SHP77 (cell line): ENCODE results near the gene PLB1.
A peak's percentile ranks its signal among the peaks of the same experiment; 100 is the strongest.

Experiments used
- DNase-seq, 2 experiments: peaks; one replicate each; lab custom pipeline; 2025; lab: John Stamatoyannopoulos, UW

PLB1 gene

DNA sequence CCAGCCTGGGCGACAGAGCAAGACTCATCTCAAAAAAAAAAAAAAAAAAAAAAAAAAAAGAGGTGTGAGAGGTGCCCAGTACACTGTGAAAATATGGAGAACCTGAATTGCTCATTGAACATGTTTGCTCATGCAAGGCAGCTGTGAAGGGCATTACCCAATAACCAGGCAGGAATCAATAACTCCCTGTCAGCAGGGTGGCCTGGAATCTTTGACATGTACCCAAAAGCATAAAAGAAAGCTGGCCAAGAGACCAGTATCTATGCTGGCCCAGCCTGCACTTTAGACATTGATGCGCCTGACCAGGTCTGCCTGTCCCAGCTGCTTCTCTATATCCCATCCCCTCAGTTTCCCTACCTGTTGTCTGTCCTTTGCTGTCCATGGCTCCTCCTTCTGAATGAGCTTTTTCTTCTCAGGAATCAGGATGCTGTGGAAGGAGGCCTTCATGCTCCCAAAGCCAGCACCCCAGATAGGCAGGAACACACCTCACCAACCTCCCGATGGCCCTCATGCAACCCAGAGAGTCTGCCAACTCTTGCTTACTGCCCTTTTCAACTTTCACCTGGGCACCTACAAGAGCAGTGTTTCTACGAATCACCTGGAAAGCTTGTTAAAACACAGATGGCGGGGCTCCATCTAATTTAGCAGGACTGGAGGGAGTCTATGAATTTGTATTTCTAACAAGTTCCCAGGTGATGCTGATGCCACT, 172.4 kb downstream of the PLB1 start:
- no peak for DNase-seq

GRCh38 chr2:28668880-28669279, 173.0 kb downstream of the PLB1 start:
- no peak for DNase-seq

DNA sequence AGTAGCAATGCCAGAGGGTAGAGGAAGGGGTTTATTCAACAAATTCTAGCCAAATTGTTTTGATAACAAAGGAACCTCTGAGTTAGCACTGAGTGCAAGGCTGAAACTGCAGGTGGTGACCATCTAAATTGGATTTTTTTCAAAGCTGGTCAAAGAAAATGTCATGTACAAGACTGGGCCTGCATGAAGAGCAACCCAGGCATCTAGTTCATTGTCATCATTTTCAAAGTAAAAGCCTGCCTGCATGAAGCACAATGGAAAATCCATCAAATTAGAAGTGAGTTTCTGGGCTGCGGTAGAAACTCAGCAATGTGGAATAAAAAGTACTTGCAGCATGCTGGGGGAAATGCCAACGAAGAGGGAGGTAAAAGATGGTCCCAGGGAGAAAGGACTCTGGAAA, 175.0 kb downstream of the PLB1 start:
- DNase-seq, result no peak

DNA sequence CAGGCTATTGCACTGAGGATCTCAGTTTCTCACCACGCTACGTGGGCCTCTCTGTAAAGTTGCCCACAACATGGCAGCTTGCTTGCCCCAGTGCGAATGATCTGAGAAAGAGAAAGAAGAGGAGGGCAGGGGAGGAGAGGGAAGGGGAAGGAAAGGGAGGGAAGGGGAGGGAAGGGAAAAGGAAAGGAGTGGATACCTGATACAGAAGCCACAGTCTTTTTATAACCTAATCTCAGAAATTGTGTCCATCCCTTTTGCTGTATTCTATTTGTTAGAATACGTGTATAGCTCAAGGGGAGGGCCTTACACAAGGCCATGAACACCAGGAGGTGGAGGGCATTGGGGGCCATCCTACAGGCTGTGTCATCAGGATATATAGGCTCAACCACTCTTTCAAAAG, 177.5 kb downstream of the PLB1 start:
- no peak for DNase-seq

GRCh38 chr2:28674062-28674712, 178.3 kb downstream of the PLB1 start:
- DNase-seq, result no peak

GRCh38 chr2:28674713-28675068, 178.8 kb downstream of the PLB1 start:
- DNase-seq, result no peak

DNA sequence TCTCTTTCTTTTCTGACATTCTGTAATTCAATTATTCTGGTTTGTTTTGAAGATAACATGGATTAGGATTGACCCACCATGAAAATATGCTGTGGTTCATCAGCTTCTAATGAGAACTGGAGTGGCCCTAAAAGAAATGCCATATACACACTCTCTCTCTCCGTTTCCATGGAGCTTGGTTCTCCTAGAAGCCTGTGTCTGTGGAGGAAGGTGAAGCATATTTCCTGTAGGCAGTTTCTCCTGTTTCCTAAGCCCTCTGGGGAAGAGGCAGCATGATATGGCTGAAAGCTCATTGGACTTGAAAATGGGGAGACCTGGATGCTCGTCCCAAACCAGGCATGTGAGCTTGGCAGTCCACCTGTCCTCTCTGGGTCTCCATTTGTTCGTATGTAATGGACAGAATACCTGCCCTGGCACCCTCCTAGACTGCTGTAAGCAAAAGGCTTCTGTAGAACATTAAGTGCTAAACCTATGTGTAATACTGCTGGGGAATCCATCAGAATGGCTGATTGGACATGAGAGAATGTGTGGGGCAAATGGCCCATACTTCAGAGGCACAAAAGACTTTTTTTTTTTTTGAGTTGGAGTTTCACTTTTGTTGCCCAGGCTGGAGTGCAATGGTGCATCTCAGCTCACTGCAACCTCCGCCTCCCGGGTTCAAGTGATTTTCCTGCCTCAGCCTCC, 180.4 kb downstream of the PLB1 start:
- no peak for DNase-seq

DNA sequence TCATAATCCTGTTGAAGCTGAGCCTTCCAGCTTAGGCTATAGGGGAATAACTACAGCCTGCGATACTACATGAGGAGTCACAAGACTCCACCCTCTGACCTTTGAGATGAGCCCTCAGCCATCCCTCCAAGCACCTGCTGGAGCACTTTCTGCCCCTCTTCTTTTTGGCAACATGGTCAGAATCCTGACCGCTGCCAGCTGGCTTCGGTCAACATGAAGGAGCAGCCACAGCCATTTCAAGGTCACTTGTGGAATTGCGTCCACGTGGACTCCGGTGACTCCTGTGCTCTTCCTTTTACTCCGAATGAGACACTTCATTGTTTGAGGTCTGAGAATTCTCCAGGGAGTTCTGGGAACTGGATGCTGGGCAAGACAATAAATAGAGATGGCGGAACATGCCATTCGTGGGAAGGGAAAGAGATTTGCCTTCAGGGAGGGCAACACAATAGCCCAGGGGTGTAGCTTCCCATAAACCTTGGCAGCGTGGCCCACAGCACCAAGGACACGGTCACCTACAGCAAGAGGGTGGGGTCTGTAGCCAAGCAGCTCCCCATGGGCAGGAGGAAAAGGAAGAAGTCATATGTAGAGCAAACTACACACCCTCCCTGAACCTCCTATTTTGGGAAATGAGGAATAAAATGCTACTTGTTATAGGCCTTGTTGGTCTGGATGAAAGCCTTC, 182.5 kb downstream of the PLB1 start:
- DNase-seq, result no peak

DNA sequence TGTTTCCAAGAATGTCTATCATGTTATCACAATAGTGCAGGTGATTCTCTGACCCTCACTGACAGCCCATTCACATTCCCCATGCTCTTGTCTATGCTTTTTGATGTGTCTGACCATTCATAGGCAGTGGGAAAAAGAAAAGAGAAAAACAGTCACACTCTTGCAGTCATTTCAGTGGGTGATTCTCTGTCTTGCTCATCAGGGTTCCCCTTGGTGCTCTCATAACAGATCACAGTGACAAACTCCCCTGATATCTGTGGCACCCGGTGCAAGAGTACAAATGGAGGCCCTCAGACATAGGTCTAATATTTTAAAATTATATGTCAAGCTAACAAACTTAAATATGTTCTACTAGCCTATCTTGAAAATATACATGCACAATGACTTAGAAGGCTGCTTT, 183.1 kb downstream of the PLB1 start:
- DNase-seq, result no peak

DNA sequence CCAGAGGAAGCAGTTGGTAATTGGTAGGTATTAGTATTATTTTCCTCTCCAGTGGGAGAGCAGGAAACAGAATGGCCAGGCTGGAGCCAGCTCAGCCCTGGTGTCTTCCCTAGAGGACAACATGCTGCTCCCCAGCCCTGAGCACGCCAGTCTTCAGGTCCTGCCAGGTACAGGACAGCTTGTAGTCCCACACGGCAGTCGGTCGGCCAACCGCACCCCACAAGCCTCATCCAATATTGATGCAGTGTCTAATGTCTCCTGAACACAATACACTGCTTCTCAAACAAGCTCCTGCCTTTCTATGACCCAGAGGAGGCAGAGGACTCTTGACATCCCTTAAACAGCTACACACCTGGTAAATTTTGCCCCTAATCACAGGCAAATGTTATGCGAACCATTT, 184.8 kb downstream of the PLB1 start:
- no peak for DNase-seq

DNA sequence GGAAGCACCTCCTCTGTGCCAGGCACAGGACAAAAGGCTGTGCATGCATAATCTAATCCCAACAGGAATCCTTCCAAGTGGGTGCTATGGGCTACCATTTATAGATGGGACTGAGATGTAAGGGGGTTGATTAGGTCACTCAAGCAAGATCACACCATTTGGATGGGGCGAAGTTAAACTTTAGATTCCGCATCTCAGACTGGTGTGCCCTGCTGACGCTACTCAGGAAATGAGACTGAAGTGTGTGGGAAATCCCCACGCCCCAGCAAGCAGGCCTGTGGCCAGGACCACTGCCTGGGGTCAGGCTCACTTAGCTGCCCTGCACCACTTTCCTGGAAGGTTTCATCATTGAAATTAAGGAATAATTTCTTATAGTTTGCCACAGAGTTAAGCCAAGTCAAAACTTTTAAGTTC, 185.3 kb downstream of the PLB1 start:
- no peak for DNase-seq

- DNase-seq, result no peak
Measured at GRCh38 chr2:28681606-28682005, 185.7 kb downstream of the PLB1 start.

GRCh38 chr2:28683100-28683706, 187.3 kb downstream of the PLB1 start:
- DNase-seq, result peak; percentile 92 to 95

DNA sequence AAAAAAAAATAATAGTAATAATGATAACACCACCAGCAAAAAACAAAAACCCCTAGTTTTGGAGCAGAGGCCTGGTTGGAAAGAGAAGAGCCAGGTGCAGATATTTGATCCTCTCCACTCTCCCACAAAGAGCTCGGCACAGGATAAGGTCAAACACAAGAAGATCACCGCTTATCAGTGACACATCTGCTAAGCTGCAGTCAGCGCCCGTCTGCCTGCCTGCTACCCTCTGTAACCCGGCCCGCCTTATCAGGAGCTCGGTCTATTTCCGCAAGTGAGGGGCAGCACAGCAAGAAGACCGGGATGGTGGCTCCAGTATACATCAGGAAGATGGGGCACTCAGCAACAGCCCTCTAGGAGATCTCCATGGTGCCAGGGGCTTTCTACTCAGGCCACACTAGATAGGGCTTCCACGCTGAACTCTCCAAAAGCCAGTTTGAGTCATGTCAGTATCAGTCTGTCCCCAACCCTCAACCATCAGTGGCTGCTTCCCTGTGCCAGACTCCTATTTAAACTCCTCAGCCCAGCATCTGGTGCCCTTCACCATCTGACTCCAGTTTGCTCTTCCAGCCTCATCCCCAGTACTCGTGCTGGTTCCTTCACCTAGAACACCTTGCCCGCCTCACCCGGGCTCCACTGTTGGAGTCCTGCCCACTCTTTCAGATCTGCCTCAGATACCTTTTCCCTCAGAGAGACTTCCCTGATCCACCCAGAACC, 188.4 kb downstream of the PLB1 start:
- peak in 1 of 2 experiments; percentile 33 for DNase-seq

- DNase-seq, result no peak
Measured at GRCh38 chr2:28687171-28687570, 191.3 kb downstream of the PLB1 start.

DNA sequence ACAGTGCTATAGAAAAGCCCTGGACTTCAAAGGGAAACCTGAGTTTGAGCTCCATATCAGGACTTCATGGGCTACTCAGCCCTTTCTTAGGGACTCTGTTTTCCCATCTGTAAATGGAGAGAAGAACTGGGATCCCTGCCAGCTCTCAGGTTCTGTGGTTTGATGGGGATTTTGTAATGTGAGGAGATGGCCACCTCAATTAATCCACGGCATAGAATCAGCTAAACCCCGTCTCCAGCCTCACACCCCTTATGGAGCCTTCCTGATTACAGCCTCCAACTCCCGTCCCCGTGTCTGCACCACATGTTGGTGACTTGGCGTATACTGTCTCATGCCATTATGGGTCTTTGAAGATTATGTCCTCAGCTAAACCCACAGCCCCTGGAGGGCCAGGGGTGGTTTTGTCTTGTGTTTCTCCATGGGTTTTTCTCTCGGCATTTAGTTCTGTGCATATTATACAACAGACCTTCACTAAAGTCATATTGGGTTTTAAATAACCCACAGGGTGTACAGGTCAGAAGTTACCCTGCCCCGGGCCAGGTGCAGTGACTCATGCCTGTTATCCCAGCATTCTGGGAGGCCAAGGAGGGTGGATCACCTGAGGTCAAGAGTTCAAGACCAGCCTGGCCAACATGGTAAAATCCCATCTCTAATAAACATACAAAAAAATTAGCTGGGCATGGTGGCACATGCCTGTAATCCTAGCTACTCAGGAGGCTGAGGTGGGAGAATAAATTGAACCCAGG, 192.0 kb downstream of the PLB1 start:
- DNase-seq, result no peak

DNA sequence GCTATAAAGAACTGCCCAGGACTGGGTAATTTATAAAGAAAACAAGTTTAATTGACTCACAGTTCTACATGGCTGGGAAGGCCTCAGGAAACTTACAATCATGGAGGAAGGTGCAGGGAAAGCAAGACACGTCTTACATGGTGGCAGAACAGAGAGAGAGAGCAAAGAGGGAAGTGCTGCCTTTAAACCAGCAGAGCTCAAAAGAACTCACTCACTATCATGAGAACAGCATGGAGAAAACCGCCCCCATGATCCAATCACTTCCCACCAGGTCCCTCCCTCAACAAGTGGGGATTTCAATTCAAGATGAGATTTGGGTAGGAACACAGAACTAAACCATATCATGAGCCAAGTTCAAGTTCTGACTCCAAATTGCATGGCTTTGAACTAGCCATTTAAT, 193.0 kb downstream of the PLB1 start:
- no peak for DNase-seq

GRCh38 chr2:28689771-28690170, 193.9 kb downstream of the PLB1 start:
- DNase-seq, result no peak

DNA sequence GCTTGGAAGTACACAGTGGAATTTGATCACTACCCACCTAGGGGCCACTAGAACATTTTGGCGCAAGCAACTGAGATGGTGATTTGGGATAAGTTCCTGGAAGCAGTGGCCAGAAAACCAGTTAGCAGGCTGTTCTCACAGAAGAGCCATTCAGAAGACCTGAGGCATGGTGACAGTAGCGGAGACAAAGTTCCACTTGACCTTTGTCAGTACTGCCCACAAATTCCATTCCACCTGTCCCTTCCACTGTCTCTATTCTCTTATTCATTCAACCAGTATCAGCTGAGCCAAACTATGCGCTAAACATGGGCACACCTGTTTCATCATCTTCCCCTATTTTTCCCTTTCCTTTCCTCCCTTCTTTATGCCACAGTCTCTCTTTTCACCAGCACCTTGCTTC, 196.6 kb downstream of the PLB1 start:
- DNase-seq, result no peak

GRCh38 chr2:28693223-28693622, 197.4 kb downstream of the PLB1 start:
- no peak for DNase-seq
